22Rv1 (cell line): ENCODE data around the gene PER1.

Experiments used
- H3K27ac ChIP-seq: fragments of 450-650 bp; 2 replicates; pipeline ENCODE4 v1.5.1; 2017
- ZFX ChIP-seq: fragments of 450-650 bp; IDR thresholded peaks from 2 replicates; pipeline ENCODE4 v1.6.1; 2017; ENCODE audit warnings: antibody characterized with exemption, borderline replicate concordance
- TF ChIP-seq, protein P1 (sequence below): fragments of 450-650 bp; IDR thresholded peaks from 2 replicates; pipeline ENCODE4 v1.5.1; 2017; ENCODE audit warnings: mild to moderate bottlenecking

PER1 gene

DNA sequence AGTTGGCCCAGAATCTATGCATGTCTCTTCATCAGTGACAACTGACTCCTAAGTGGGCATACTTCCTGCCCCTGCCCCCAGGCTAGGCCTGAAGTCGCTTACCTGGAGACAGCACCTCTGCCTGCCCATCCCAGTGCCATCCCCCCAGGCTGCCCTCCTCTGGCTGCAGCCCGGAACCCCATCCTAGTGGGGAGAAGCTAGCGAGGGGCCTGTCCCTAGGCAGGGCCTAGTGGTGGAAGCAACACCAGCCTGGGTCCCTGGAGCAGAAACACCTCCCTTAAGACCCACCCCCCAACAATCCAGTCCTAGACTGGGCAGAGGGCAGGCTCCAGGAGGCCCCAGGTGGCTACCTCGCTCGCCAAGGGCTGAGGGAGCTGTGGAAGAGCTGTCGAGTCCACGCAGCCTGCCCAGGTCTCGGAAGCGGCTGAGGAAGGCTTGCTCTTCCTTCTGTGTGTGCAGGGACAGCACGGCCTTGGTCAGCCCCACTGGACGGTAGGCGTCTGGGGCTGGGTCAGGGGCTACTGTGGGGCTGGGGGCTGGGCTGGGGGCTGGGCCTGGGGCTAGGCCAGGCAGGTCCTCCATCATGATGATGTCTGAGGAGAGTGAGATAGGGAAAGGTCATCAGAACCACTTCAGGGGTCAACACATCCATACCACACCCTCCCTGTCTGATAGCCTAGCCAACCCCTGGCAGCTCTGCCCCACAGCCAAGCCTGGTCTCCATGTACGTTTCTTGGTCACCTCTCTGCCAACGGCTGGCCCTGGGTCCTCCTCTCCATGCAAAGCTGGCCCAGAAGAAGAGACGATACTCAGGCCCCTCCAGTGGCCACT is 7.6 kb downstream of the PER1 start:
- no peak for TF ChIP-seq ZFX
- TF ChIP-seq, protein P1, sequence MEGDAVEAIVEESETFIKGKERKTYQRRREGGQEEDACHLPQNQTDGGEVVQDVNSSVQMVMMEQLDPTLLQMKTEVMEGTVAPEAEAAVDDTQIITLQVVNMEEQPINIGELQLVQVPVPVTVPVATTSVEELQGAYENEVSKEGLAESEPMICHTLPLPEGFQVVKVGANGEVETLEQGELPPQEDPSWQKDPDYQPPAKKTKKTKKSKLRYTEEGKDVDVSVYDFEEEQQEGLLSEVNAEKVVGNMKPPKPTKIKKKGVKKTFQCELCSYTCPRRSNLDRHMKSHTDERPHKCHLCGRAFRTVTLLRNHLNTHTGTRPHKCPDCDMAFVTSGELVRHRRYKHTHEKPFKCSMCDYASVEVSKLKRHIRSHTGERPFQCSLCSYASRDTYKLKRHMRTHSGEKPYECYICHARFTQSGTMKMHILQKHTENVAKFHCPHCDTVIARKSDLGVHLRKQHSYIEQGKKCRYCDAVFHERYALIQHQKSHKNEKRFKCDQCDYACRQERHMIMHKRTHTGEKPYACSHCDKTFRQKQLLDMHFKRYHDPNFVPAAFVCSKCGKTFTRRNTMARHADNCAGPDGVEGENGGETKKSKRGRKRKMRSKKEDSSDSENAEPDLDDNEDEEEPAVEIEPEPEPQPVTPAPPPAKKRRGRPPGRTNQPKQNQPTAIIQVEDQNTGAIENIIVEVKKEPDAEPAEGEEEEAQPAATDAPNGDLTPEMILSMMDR = no peak

DNA sequence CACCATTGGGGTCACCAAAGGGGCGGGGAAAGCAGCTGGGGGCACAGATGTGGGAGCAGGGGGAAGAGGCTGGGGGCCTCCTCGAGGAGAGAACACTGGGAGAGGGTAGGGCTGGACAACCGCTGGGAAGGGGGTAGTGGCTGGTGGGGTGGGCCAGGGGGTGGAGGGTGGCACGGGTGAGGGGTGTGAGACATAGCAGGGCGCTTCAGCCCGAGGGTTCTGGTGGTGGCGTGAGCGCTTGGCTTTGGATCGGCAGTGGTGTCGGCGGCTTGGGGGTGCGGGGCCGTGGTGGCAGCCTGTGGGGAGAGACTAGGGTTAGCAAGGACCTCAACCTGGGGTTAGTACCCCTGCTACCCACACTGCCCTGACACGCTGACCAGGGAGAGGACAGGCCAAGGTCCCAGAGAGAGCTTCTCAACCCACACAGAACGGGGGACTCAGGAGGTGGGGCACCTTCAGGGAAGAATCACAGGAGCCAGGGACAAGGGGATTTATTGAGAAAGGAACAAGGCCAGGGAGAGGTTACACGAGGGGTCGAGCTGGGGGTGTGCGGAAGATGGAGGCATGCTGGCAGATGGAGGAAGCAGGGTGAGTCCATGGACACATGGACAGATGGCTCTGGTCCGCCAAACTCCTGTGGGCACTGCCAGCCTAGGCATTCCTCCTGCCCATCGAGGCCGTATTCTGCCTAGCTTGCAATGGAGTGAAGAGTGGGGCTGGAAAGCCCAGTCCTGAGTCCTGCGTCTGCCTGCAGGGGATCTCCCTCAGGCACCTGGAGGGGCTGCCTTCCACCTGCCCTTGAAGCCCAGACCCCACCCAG is 8.4 kb downstream of the PER1 start:
- H3K27ac ChIP-seq = no peak overlapping the region
- no peak for TF ChIP-seq ZFX
- TF ChIP-seq, protein P1 = no peak

More for the DNA sequence above, 7.6 kb downstream of the PER1 start:
- no peak overlapping the region for H3K27ac ChIP-seq

DNA sequence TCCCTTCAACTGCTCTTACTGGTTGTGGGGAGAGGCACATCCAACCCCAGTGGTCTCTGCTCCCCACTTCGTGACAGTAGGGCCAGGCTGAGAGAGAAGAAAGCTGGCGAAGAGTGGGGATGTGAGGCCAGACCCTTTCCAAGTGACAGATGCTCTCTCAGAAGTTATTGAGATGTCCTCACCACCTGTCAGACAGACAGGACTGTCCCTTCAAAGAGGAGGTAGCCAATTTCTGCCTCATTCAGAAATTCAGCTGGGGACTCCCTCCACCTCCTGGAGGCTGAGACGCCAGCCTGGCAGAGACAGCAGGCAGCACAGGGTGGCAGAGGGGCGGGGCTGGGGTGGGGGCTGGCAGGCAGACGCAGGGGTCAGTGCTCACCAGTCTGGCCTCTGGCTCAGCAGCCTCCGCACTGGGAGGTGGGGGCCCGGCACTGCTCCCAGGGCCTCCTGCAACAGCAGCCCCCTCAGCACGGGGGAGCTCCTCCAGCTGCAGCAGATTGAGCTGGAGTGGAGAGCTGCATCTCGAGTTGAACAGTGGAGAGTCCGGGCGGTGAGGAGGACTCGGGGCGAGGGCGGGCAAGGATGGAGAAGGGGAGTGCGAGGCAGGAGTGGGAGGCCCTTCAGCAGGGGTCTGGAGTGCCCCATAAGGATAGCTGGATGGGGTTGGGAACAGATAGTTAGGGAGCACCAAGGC is 9.2 kb downstream of the PER1 start:
- no peak for TF ChIP-seq ZFX
- TF ChIP-seq, protein P1 = no peak
- H3K27ac ChIP-seq = no peak overlapping the region

DNA sequence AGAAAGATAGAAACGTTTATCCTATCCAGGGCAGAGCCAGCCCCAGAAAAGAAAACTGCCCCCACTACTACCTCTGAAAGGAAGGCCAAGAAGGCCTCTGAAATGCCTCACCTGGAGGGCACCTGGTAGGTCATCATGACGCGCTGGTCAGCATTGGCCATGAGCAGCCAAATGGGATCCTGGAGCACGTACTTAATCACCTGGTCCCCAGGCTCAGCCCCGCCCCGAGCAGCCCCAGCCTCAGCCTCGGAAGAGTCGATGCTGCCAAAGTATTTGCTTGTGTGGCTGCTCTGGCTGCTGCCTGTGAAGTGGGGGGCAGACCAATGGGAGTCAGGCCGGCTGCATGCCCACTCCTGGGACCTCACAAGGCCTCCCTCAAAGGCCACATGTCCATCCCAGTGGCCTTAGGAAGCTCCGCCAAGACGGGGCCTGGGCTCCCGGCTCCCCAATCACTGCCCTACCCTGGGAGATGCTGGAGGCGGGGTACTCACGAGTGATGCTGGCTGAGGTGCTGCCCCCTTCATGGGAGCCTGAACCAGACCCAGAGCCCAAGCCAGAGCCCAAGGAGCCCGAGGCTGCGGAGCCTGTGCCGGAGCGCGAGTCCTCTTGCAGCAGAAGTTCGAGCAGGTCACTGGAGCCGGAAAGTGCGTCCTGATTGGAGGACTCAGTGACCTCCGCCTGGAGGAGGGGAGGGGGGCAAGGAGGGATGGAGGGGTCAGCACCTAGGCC is 9.9 kb downstream of the PER1 start:
- TF ChIP-seq, protein P1 = no peak
- TF ChIP-seq ZFX = no peak
- no peak overlapping the region for H3K27ac ChIP-seq

DNA sequence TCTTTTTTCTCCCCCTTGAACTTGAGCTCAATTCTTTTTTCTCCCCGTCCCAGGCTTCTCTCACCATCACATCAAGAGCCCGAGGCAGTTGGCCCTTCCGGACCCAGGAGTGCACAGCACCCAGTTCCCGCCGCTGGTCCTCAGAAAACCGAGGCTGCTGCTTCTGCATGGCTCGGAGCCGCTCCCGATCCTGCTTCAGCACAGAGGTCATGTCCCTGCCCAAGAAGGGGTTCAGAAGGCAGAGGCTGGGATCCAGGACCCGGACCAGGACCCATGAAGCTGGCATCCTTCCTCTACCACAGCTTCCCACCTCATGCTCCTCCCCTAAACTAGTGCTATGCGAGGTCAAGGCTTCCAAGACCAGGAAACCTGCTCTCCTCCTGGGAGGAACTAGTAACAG is 10.5 kb downstream of the PER1 start:
- no peak overlapping the region for H3K27ac ChIP-seq
- TF ChIP-seq ZFX = no peak
- TF ChIP-seq, protein P1 = no peak

DNA sequence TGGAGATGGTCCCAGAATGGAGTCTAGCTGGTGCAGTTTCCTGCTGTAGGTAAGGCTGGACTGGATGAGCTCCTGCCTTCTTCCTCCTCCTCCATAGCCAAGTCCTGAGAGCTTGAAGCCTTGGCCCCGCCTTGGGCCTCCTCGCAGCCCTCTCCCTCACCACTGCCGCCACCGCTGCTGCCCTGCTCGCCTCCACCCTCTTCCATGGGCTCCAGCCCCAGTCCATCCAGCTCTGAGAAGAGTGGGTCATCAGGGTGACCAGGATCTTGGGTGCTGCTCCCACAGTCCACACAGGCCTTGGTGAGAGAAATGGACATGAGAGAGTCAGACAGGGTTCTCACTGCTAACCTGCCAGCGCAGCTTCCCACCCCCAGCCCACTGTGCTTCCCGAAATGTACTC is 11.2 kb downstream of the PER1 start:
- no peak for TF ChIP-seq ZFX
- H3K27ac ChIP-seq = 0 out of 2 replicates have a peak overlapping the region, but pooled peaks have one; percentile 96
